DOHH2 (cell line): ENCODE measurements around the gene KBTBD13.

ENCODE experiments used
- EZH2phosphoT487 ChIP-seq: fragments of 200-600 bp; sonication (generic); IDR thresholded peaks from 2 replicates; pipeline ENCODE4 v1.6.1; 2017; ENCODE audit warnings: borderline replicate concordance, mild to moderate bottlenecking, antibody characterized with exemption, low read length, moderate library complexity, mixed read lengths
- TF ChIP-seq, protein P1 (sequence below): fragments of 200-600 bp; sonication (generic); IDR thresholded peaks from one replicate; pipeline ENCODE4 v1.5.1; 2014; ENCODE audit warnings: antibody characterized with exemption, mild to moderate bottlenecking, low read depth, low read length; ENCODE audit not compliant: poor library complexity, severe bottlenecking

- TF ChIP-seq, protein P1, sequence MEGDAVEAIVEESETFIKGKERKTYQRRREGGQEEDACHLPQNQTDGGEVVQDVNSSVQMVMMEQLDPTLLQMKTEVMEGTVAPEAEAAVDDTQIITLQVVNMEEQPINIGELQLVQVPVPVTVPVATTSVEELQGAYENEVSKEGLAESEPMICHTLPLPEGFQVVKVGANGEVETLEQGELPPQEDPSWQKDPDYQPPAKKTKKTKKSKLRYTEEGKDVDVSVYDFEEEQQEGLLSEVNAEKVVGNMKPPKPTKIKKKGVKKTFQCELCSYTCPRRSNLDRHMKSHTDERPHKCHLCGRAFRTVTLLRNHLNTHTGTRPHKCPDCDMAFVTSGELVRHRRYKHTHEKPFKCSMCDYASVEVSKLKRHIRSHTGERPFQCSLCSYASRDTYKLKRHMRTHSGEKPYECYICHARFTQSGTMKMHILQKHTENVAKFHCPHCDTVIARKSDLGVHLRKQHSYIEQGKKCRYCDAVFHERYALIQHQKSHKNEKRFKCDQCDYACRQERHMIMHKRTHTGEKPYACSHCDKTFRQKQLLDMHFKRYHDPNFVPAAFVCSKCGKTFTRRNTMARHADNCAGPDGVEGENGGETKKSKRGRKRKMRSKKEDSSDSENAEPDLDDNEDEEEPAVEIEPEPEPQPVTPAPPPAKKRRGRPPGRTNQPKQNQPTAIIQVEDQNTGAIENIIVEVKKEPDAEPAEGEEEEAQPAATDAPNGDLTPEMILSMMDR = no peak
- no peak for TF ChIP-seq EZH2phosphoT487
Observed at GRCh38 chr15:65076486-65077290, at the start of gene KBTBD13.
